HG03354 (cell line): ENCODE results near the gene CELA3B.
"Not testable (repeated sequence)": the region's sequence is repeated elsewhere in the genome, so short reads cannot be mapped to it uniquely, and the experiment has no call there.

Experiments used
- ATAC-seq: cut with Tn5 transposase; IDR thresholded peaks from one replicate; pipeline ENCODE4 v1.9.1; 2021; ENCODE audit warnings: mild to moderate bottlenecking; ENCODE audit not compliant: unreplicated experiment, poor library complexity, severe bottlenecking

CELA3B gene, protein sequence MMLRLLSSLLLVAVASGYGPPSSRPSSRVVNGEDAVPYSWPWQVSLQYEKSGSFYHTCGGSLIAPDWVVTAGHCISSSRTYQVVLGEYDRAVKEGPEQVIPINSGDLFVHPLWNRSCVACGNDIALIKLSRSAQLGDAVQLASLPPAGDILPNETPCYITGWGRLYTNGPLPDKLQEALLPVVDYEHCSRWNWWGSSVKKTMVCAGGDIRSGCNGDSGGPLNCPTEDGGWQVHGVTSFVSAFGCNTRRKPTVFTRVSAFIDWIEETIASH

DNA sequence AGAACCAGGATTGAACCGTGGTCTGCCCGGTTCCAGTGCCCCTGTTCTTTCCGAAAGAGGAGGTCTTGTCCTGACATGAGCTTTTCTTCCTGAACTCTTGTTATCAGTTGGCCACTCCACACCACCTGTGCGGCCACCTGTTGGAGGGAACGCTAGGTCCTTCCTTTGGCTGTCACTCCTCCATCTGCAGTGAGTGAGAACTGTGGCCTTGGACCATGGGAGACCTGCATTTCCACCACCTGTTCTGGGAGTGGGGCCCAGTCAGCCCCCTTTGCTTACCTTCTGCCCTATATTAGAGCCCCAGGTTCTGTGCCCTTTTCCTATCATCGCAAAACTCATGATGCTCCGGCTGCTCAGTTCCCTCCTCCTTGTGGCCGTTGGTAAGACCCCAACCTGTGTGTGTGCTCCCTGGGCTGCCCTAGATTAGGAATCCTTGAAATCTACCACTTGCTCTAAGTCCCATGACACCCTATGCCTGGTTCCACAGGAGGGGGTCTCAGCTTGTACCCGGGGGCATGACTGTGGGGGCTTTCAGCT, at the start of gene CELA3B:
Gene CELA3B (plus strand): TSS at position 320 of the 537 bp plus-strand sequence. CDS start 18 bp downstream, at position 338.
- ATAC-seq: not testable (repeated sequence)

DNA sequence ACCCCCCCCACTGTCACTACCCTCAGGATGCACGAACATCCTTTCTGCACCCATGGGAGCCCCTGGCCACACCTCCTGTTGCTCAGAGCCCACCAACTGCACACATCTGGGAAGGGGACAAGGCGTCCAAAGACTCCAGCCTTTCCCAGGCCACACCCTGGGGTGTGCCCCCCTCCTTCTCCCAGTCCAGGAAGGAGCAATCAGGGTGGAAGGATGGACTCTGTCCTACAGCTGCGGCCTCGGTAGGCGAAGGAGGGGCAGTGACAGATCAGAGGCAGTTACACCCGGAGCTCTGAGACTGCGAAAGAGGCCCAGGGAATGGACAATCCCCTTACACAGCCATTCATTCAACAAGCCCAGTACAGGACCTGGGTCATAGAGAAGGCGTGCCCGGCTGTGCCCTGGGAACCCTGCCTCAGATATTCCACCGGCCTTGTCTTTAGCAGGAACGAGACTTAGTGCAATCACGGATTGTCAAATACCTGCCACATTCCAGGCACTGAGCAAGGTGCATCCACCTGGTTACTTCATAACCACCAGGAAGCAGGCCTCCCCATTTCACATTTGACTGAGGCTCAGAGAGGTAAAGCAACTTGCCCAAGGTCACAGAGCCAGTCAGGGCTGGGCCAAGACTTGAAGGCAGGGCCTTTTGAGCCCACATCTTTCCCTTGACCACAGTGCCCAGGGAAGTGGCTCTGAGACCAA, 49.1 kb upstream of the CELA3B start:
- no peak for ATAC-seq

DNA sequence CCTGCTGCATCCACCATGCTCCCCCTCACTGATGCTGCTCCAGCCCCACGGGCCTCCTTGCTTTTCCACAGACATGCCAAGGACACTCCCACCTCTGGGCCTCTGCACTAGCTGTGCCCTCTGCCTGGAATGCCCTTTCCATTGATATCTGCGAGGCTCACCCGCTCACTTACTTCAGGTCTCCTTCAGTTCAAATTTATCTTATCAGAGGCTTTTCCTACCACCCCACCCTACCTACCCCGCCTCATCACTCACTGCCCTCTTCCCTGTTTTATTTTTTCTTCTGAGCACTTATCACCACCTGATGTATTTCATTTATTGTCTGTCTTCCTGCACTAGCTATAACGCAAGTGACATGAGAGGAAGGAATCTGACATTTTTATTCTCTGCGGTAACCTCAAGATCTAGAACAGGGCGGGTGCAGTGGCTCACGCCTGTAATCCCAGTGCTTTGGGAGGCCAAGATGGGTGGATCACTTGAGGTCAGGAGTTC, 46.7 kb upstream of the CELA3B start:
- ATAC-seq: no peak

DNA sequence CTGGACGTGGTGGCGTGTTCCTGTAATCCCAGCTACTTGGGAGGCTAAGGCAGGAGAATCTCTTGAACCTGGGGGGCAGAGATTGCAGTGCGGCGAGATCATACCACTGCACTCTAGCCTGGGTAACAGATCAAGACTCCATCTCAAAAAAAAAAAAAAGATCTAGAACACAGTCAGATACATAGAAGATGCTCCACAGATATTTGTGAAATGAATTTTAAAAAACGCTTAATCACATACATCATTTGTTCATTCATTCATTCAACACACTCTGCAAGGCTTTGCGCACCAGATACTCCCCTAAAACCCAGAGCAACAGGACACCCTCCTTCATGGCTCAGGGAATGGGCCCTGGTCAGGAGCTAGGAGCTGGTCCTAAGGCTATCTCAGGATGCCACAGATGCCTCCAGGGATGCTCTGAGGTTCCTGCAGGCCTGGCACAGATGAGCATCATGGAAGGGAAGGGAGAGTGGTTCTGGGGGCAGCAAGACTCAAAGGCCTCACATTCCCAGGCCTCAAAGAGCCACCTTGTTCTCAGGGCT, 46.1 kb upstream of the CELA3B start:
- no peak for ATAC-seq

DNA sequence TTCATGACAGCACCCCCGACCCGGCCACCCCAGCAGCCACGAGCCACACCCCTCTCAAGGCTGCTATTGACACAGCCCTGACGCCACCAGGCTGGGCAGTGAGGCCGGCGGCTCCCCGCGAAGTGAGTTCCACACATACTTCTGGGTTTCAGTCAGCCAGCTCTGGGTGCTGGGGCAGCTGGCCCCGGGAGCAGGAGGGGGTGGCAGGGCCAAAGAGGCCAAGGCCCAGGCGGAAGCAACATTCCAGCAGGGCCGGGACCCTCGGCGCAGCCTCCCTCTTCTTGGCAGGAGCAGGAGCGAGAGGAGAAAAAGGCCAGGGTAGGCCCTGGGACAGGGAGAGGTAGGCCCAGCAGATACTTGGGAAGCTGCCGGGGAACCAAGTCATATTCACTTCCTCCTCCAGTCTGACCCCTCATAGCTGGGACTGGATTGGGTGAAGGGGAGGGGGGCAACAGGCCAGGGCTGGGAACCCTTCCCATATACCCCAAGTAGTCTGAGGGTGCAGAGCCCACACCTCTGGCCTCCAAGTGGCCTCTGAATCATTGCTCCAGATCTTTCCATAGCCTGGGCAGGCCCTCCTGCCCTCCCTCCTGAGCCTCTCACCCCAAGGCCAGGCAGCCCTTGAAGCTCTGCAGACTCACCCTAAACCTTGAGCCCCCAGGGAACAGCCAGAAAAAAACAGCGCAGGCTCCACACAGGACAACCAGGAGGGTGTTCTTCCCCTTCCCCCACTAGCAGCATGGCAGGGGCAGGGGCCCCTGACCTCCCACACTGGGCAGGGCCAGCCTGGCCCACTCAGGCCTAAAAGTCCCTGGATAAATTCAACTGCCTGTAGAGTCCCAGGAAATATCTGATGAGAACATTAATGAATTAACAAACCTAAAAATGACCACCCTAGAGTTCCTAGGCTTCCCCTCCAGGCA, 45.4 kb upstream of the CELA3B start:
- ATAC-seq: no peak

DNA sequence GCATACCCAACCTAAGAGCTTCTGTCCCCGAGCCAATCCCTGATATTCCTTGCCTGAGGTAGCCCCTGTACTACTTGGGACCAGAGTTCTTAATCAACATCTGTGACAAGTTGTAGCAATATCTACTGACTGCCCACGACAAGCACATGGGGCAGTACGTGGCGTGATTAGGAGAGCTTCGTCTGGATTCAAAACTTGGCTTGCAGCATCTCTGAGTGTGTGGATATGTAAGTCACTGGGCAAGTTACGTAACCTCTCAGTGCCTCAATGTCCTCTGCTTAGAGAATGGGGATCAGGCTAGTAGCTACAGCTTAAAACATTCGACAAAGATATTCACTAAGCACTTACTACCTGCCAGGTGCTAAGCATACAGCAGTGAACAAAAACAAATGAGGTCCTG, 44.7 kb upstream of the CELA3B start:
- ATAC-seq: no peak

DNA sequence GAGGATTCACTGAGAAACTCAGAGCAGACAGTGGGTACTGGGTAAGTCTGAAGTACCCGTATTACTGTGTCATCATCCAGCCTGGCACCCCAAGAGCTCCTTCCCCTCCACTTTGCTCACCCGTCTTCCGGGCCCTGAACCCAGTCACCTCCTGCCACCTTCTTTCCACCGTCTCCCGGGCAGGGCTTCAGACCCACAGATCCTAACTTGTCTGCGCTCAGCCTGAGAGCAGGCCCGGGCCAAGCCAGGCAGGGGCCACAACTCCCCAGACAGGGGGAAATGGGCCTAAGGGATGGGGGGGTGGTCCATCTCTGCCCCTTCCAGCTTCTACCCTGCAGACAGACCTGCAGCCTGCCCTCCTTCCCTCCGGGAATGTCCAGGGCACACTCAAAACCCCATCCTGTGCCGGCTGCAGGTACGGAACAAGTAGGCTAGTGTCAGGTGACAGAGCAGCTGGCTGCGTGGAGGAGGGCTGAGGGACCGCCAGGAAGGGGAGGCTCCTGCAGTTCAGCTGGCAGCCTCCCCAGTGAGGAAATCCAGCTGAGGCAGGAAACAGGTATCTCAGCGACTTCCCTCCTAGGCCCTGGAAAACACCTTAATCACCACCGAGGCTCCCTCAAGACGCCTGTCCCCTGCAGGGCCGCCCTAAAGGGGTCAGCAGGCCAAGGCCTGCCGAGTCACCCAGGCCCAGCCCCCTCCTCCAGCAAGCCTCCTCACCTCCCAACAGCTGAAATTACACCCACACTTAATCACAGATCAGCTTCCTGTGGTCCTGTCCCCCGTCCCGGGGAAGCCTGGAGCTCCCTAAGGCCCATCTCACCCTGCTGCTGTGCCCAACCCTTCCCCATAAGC, 43.2 kb upstream of the CELA3B start:
- no peak for ATAC-seq

DNA sequence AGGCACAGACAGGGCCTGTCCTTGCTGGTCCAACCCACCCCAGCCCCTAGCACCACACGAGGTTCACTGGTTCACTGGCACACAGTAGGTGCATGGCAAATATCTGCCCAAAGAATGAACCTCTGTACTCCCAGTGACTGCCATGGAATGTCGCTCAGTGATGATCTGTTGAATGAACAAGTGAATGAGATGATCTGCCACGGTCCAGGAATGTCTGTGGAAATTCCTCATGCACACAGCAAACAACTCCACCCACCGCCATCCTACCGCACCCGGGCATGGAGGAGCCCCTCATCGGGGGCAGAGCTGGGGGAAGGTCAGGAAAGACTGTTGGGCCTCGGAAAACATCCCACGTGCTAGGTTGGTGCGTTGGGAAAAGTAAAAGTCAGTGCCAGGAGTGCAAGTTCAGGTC, 41.4 kb upstream of the CELA3B start:
- ATAC-seq: no peak

DNA sequence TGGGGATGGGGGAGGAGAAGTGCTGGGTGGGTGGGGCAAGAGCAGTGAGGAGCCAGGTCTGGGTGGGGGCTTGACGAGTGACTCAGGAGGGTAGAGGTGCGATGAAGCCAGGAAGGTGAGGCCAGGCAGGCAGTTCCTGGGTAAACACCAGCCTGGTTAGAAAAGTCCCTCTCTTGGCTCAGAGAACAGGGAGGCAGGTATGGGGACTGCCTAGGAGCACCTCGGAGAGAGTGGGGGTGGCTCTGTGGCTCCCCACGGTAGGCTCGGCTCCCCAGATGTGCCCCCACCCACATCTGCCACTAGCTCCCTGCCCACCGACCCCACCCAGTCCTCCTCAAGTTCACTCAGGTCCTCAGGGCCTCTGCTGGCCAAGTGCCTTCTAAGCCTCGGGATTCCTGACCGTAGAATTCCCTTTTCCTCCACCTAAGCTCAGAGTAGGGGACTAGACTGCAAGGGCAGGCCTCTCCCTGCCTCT, 40.9 kb upstream of the CELA3B start:
- ATAC-seq: no peak

DNA sequence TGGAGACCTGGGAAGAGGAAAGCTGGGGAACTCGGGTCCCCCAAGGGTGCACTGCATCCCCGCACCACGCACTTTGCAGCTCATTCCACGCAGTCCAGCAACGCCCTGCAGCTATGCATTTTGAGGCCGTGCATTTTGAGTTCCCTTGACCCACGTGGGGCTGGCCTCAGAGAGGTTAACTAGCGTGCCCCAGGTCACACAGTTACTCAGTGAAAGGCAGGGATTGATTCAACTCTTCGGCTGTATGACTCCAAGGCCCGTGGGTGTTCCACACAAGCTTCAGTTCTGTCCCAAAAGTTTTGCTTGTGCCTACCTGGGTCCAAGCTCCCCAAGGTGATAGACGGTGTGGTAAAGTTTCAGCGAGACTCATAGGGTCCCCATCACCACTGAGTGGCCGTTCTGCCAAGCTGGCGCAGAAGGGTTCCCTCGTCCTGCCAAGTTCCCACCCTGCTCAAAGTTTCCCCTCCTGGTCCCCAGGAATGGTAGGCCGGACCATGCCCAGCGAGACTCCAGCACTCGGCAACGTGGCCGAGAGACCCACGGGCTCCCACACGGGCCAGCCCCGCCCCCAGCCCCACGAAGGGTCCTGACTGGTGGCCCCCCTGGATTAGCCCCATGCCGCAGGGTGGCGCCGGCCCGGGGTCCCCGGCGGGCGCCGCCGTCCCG, 40.3 kb upstream of the CELA3B start:
- no peak for ATAC-seq

DNA sequence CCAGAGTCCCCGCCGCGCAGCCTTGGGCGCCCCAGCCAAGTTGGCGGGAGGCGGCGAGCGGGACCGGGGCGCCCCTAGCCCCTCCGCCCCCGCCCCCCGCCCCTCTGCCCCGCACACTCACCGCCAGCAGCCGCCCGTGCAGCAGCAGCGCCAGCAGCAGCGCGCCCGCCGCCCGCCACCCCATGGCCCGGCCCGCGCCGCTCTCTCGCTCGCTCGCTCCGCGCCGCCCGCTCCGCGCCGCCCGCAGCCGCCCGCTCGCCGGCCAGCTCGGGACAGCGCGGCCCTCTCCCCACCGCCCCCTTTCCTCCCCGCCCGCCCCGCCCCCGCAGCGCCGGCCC, 39.8 kb upstream of the CELA3B start, which contains the start of gene HSPG2:
Gene HSPG2 (minus strand): TSS at position 277 of the 338 bp plus-strand sequence. CDS start 93 bp downstream, at position 184.
- no peak for ATAC-seq

DNA sequence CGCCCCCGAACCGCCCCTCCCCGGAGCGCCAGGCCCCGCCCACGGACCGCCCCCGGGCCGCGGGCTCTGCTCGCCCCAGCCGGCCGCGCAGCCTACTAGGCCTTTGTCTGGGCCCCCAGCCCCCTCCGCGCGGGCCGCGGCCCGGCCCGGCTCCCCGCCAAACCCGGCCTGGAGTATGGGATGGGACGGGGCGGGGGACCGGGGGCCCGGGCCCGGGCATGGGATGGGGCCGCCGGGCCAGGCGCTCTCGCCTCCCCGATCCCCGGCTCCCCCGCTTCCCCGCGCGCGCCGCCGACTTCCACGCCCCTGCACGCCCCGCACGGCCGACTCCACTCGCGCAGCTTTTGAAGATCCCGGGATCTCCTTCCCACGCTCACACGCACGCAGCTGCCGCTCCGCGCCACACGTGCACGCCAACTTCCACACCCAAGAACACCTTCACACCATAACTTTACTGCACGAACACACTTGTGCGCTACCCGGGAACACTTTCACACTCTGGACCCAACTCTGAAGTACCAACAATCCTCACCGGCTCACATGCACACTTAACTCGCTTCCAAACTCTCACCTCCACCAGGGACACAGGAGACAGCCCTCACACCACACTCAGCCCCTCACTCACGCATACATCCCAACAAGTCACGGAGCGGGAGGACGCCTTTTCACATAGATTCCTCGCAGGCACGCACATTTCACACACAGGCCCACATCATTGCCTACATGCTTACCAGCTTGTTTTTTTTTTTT, 39.3 kb upstream of the CELA3B start:
- peak; percentile 72 for ATAC-seq

DNA sequence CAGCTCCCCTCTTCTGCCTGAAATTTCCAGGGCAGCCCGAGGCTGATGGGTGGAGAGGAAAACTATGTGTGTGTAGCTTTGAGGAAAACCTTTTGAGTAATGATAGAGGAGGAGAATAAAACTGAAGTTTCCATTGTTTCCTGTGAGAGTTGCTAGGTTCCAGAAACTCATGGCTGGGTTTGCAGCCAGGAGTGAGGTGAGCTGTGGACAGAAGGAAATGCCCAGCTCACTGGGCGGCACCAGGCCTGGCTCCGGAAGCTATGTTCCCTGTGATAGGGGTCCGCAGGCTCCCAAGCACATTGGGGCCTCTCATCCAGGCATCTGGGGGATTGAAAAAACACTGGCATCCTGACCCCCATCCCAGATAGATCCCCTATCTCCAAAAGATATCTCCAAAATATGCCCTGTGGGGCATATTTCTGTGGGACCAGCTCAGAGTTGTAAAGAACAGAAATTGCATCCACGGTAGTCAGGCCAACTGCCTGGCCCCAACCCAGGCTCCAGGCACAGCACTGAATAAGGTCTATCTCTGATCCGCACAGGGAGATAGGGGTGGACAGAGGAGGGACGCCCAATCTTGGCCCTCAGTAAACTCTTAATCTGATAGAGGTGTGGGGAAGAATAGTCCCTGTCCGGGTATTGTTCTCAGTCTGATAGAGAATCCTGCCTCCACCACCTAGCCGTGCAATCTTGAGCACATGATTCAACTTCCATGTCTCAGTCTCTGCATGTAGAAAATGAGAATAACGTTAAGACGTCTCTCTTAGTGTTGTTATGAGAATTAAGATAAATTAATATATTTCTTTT, 37.9 kb upstream of the CELA3B start:
- no peak for ATAC-seq

DNA sequence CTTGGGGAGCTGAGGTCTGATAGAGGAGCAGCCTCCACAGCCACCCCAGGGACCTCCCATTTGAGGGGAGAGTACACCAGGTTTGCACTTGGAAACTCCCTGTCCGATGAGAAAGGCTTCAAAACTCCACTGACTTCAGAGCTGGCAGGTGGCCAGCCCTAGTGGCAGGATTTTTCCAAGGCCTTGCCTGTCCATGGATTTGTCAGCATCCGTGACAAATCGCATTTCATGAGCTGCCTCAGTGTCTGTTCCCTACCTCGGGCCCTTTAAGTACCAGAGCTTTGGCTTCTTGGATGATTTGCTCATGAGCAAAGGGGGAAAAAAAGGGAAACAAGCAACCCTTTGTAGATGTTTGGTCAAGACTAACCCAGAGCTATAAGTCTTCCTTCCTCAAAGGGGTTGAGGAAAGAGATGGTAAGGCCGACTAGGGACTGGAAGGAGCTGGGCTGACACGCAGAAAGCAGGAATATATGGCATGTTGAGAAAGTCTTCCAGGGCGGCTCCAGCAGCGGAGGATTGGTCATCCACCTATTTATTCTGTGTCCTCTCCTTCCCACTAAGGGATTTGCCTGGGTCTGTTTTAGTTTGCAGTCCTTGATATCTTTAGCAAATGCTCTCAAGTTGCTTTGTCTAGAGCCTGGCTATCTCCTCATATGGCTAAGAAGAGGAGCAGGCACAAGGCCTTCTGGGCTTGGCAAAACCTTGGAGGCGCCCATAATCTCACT, 37.0 kb upstream of the CELA3B start:
- no peak for ATAC-seq

DNA sequence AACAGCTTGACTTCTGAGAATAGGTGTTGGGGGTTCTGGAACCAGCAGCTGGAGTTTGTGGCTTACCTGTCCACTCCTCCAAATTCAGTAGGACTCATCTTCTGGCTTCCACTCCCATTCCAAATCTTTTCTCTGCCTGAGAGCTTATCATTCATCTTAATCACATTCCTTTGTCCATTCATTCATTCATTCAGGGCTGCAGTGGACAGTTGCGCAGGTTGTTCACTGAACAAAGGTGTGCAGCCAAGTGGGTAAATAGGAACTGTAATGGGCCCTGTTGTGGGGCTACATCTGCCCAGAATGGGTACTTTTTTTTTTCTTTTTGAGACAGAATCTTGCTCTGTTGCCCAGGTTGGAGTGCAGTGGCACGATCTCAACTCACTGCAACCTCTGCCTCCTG, 36.3 kb upstream of the CELA3B start:
- ATAC-seq: no peak

DNA sequence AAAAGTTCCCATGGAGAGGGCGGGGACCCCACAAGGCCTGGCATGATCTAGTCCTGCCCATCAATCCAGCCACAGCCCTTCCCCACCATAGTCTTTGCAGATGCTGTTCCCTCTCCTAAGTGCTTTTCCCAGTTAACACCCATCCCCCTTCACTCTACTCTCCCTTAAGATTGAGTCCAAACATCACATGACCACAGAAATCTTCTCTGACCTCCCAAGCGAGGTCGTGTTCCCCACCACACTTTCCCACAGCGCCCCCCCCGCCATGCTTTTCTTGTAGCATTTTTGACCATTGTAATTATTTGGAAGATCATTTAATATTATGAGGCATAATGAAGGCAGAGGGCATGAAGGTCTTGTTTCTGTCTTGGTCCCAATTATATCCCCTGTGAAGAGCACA, 35.5 kb upstream of the CELA3B start:
- ATAC-seq: no peak
